NOMO-1 treated with DMSO at 0.1 percent for 48 hours (cell line): ENCODE data around the gene MAPK8.
"Not testable (repeated sequence)": the region's sequence is repeated elsewhere in the genome, so short reads cannot be mapped to it uniquely, and the experiment has no call there.

Experiments used
- DNase-seq: peaks from one replicate; lab custom pipeline; 2025; ENCODE audit not compliant: unreplicated experiment; lab: John Stamatoyannopoulos, UW

MAPK8 gene

GRCh38 chr10:48306265-48306869, at the start of gene MAPK8:
Gene MAPK8, plus strand, starts transcription at chr10:48306677. Its CDS starts 94,984 bp downstream, at chr10:48401661.
- DNase-seq = peak; percentile 87

DNA sequence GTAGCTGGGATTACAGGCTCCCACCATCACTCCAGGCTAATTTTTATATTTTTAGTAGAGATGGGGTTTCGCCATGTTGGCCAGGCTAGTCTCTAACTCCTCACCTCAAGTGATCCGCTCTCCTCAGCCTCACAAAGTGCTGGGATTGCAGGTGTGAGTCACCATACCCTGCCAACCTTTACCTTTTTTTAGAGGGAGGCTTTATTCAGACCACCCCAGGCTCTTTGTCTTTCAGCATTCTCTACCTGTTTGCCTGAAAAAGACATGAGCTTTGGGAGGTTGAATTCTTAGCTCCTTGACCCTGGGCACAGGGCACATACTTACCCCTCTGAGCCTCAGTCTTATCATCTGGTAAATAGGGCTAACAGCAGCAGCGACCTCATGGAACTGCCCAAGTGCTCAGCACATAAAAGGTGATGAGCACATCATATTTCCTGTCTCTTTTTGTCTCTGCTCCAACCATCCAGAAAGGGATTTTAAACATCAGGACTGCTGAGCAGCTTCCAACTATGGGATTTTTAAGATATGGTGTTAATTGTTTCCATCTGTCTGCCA, 49.0 kb upstream of the MAPK8 start:
- DNase-seq = no peak

DNA sequence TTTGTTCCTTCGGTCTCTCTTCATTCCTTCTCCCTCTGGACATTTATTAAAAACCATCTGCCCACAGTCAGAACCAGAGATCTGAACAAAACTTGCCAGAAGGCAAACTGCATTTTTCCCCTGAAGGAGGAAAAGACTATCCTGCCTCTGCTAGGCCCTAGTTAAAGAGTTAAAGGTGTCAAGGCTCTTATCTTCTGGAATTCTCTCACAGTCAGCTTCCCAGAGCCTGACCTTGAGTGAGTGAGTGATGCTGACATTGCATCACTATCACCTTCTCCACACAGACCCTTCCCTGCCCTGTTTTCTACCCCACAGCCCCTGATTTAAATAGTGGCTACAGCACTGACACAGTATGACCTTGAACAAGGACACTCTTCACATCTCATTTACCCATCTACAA, 48.4 kb upstream of the MAPK8 start:
- DNase-seq = no peak

GRCh38 chr10:48266528-48266927, 39.9 kb upstream of the MAPK8 start:
- DNase-seq = no peak

DNA sequence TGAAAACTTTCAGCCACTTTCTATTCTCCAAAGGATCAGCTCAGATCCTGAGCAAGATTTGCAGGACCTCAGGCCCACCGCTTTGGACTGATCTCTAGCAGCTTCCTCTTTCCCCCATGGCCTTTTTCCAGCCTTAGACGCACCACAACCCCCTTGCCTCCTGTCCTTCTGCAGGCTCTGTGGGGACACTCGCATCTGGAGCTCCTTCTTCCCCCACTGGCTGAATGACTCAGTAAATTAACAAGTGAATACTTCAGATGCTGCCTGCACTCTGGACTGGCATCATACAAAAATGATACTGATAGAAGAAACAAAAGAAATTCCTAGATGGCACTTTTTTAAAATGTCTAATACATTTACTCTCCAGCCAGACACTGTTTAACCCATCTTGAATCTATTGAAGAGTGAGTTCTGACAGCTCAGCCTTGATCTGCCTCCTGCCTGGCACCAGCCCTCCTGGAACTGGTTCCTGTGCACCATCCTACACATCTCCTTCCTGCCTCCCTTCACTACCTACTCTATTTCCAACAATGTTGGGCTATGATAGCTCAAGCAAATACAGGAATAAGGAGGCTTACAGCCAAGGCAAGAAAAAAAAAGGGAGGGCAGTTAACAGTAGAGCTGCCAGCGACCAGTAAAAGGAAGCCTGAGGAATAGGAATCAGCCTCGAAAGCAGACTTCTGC, 35.3 kb upstream of the MAPK8 start:
- no peak for DNase-seq

DNA sequence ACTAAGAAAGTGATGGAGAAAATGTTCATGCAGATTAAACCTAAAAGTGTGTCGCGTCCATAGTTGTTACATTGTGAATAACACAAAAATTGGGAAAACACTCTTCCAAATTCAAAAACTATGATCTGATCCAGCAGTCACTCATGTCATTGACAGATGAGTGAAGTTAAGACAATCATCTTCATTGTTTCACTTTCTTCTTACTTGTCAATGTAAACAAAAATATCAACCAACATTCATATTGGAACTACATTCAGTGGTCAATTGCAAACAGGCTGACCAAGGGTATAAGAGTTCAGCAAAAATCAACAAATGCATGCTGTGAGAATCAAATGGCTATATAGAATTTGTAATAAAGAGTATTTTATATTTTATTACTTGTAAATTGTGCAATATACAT, 33.8 kb upstream of the MAPK8 start:
- no peak for DNase-seq

GRCh38 chr10:48273741-48274140, 32.7 kb upstream of the MAPK8 start:
- DNase-seq = no peak

DNA sequence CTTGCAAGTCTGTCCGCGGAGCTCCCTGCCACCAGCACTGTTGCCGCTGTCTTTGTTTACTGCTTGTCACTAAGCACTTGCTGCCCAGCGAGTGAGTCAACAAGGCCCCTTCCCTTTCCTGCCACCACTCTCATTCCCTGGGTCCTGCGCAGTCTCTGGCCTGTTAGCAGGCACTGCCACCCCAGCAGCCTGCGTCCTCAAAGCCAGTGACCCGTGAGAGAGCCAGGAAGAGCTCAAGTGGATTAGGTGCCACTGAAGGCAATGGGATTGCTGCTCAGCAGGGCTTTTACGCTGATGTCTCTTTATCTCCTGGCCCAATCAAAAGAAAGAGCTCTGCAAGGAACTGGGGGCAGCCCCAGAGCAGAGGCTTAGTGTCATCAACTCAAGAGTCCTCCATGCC, 31.8 kb upstream of the MAPK8 start, which contains the start of gene FRMPD2:
FRMPD2 (minus strand) TSS at position 61 of the 400 bp plus-strand sequence. CDS start 129 bp downstream, outside the sequence.
- no peak for DNase-seq

- no peak for DNase-seq
Measured at GRCh38 chr10:48277093-48277492, 29.4 kb upstream of the MAPK8 start.

DNA sequence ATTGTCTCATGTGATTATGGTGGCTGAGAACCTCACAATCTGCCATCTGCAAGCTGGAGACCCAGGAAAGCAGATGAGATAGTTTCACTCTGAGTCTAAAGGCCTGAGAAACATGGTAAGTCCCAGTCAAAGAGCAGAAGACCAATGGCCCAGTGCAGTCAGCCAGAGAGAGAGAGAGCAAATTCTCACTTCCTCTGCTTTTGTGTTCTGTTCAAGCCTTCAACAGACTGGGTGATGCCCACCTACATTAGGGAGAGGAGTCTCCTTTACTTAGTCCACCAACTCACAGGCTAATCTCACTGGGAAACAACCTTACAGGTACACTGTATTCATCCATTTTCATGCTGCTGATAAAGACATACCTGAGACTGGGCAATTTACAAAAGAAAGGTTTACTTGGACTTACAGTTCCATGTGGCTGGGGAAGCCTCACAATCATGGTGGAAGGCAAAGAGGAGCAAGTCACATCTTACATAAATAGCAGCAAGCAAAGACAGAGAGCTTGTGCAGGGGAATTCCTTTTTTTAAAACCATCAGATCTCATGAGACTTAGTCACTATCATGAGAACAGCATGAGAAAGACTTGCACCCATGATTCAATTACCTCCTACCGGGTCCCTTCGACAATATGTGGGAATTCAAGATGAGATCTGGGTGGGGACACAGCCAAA, 27.3 kb upstream of the MAPK8 start:
- no peak for DNase-seq

- DNase-seq = not testable (repeated sequence)
Measured at GRCh38 chr10:48281697-48282096, 24.8 kb upstream of the MAPK8 start.

- DNase-seq = peak; percentile 11
Measured at GRCh38 chr10:48282829-48283228, 23.6 kb upstream of the MAPK8 start.

- DNase-seq = no peak
Measured at GRCh38 chr10:48284002-48284546, 22.4 kb upstream of the MAPK8 start.

DNA sequence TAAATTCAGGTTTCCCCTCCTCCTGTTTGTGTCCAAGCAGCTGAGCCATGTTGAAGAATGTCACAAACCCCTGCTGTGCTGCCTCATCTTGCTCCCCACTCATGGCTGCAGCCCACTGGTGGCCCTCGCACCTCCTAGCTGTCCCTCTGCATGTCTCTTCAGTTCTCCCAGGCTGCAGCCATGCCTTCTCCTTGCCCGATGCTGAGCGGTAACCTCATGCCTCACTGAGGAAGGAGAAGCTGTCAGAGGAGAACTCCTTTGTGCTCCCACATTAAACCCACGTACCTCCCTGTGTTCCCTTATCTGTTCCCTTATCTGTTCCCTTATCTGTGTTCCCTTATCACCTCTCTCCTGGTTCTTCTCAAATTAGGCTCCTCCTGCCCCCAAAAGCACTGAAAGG, 21.7 kb upstream of the MAPK8 start:
- no peak for DNase-seq

- no peak for DNase-seq
Measured at GRCh38 chr10:48285710-48286109, 20.8 kb upstream of the MAPK8 start.

- DNase-seq = no peak
Measured at GRCh38 chr10:48286356-48286755, 20.1 kb upstream of the MAPK8 start.

- no peak for DNase-seq
Measured at GRCh38 chr10:48287417-48288391, 18.8 kb upstream of the MAPK8 start.

DNA sequence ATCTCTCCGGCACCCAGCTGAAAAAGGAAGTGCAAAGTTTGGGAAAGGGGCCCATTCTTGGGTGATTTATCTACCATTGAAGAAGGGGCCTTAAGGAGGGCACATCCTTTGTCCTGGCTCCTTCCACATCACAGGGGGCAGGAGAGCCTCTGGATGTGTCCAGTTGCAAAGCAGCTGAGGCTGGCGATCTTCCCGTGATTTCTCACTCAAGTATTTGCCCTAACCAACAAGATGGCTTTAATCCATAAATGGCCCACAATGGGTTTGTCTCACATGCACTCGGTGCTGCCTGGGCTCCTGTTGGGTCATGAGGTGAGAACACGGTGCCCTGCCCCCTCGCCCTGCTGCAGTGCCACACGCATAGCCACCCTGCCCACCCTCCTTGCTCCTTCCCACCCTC, 17.8 kb upstream of the MAPK8 start:
- no peak for DNase-seq

GRCh38 chr10:48289501-48290238, 16.8 kb upstream of the MAPK8 start:
- no peak for DNase-seq

GRCh38 chr10:48290286-48290685, 16.2 kb upstream of the MAPK8 start:
- DNase-seq = no peak
